ENCODE data around the gene COPZ2.

The COPZ2 gene

GRCh38 chr17:47981462-47981861 lies 56.1 kb downstream of the COPZ2 start:
- TF ChIP-seq CTCF (IDR thresholded peaks at IDR 0.05; ENCODE audit: low read depth, low read length) = no peak
- H3K4me3 ChIP-seq (ENCODE audit: low read depth, low read length) = no peak overlapping the region

- H3K4me3 ChIP-seq (ENCODE audit: low read depth, low read length) = no peak overlapping the region
- no peak for TF ChIP-seq CTCF (IDR thresholded peaks at IDR 0.05; ENCODE audit: low read depth, low read length)
These were observed 57.1 kb downstream of the COPZ2 start for GRCh38 chr17:47980541-47980940.

GRCh38 chr17:47978324-47978723 lies 59.3 kb downstream of the COPZ2 start:
- TF ChIP-seq CTCF (IDR thresholded peaks at IDR 0.05; ENCODE audit: low read depth, low read length) = peak; percentile 78
- H3K4me3 ChIP-seq (ENCODE audit: low read depth, low read length) = no peak overlapping the region

Data from WI38 (cell line).